Endothelial cell of umbilical vein (primary cell): ENCODE measurements around the gene SLCO2B1. TPM values are rescaled to one million over a fixed set of nuclear protein-coding genes. Genes with fewer than 3 reads are reported as not detected.

Experiments used
- BruUV-seq: library from RNA; stranded (reverse); fragments of 400-500 nt; replicated peaks from 2 replicates; lab custom pipeline; 2021; lab: Mats Ljungman, UMichigan
- CTCF ChIA-PET: fragments of 300-600, 350-600 bp; sonication (Branson Sonifier 250); formaldehyde crosslinking; loops from one replicate; lab custom pipeline; 2021; ENCODE audit warnings: antibody characterized with exemption, inconsistent platforms; lab: Charles Lee
- POLR2A ChIA-PET: fragments of 300-600, 350-600 bp; sonication (Branson Sonifier 250); formaldehyde crosslinking; loops from one replicate; lab custom pipeline; 2021; ENCODE audit warnings: antibody characterized with exemption, inconsistent platforms; lab: Charles Lee
- DNase-seq: peaks from one replicate; pipeline ENCODE4 v3.0.0-alpha.2; 2011; ENCODE audit warnings: low read depth, low spot score
- FAIRE-seq: peaks from 2 replicates; lab custom pipeline; 2011; peaks lifted over from hg19 to GRCh38; lab: Jason Lieb, UNC
- H2AFZ ChIP-seq: 2 replicates; pipeline ENCODE4 v1.6.0; 2012; ENCODE audit warnings: low read depth, low read length, control low read depth, inconsistent platforms
- H3K27ac ChIP-seq: 2 replicates; pipeline ENCODE4 v1.5.1; 2011; ENCODE audit warnings: low read depth, mild to moderate bottlenecking, control low read depth, low read length, moderate library complexity; ENCODE audit not compliant: insufficient read depth
- H3K27me3 ChIP-seq, 2 experiments: 2 replicates each; pipeline versions ENCODE4 v1.6.0 to v1.6.1; 2011; ENCODE audit warnings: low read length in 2 of 2, mixed read lengths in 1 of 2; ENCODE audit not compliant: control insufficient read depth in 2 of 2, insufficient read depth in 2 of 2
- H3K36me3 ChIP-seq, 2 experiments: 2 replicates in 1 of 2; 3 replicates in 1 of 2; pipeline ENCODE4 v1.5.1; 2011; ENCODE audit warnings: low read length in 2 of 2, mild to moderate bottlenecking in 1 of 2, moderate library complexity in 1 of 2; ENCODE audit not compliant: control insufficient read depth in 2 of 2, insufficient read depth in 2 of 2; ENCODE audit errors: extremely low read depth in 1 of 2
- H3K4me1 ChIP-seq: 3 replicates; pipeline ENCODE4 v1.5.1; 2011; ENCODE audit warnings: mild to moderate bottlenecking, low read length; ENCODE audit not compliant: control insufficient read depth, insufficient read depth; ENCODE audit errors: extremely low read depth
- H3K4me2 ChIP-seq: 2 replicates; pipeline ENCODE4 v1.6.1; 2011; ENCODE audit warnings: low read length, control low read depth, mixed read lengths; ENCODE audit not compliant: insufficient read depth
- H3K4me3 ChIP-seq, 3 experiments: fragments of 200-600 bp in 1 of 3; sonication (generic), shearing (Covaris generic) in 1 of 3; replicated peaks in 1 of 3; 2 replicates each; pipeline ENCODE4 v1.5.1; 2011 to 2016; ENCODE audit warnings: control low read depth in 3 of 3, low read length in 3 of 3, mild to moderate bottlenecking in 2 of 3, inconsistent platforms in 1 of 3, low read depth in 1 of 3, moderate library complexity in 1 of 3; ENCODE audit not compliant: insufficient read depth in 1 of 3
- H3K79me2 ChIP-seq: 2 replicates; pipeline ENCODE4 v1.6.0; 2012; ENCODE audit warnings: low read length, inconsistent platforms; ENCODE audit not compliant: control insufficient read depth, insufficient read depth
- H3K9ac ChIP-seq: replicated peaks from 2 replicates; pipeline ENCODE3; 2011; ENCODE audit warnings: low read length, control low read depth; ENCODE audit not compliant: insufficient read depth; ENCODE audit errors: extremely low read depth
- H3K9me1 ChIP-seq: replicated peaks from 3 replicates; pipeline ENCODE4 v1.6.0; 2011; ENCODE audit warnings: mild to moderate bottlenecking, low read length; ENCODE audit not compliant: control insufficient read depth, insufficient read depth; ENCODE audit errors: extremely low read depth
- H3K9me3 ChIP-seq: replicated peaks from 2 replicates; pipeline ENCODE4 v1.5.1; 2012; ENCODE audit warnings: low read length, inconsistent platforms; ENCODE audit not compliant: control insufficient read depth, insufficient read depth
- H4K20me1 ChIP-seq: replicated peaks from 2 replicates; pipeline ENCODE3; 2011; ENCODE audit warnings: mild to moderate bottlenecking, low read length; ENCODE audit not compliant: control insufficient read depth, insufficient read depth; ENCODE audit errors: extremely low read depth
- CTCF ChIP-seq, 2 donors: IDR thresholded peaks; 1 replicate in 1 of 2; 2 replicates in 1 of 2; pipeline ENCODE4 v1.5.1; 2011; ENCODE audit warnings: low read length in 2 of 2, mild to moderate bottlenecking in 2 of 2, moderate library complexity in 2 of 2, control low read depth in 1 of 2, inconsistent platforms in 1 of 2, low read depth in 1 of 2; ENCODE audit not compliant: insufficient read depth in 1 of 2; ENCODE audit errors: extremely low read depth in 1 of 2
- EZH2 ChIP-seq: IDR thresholded peaks from 2 replicates; pipeline ENCODE4 v1.6.1; 2012; ENCODE audit warnings: borderline replicate concordance, low read depth, mild to moderate bottlenecking, moderate library complexity, low read length, inconsistent platforms; ENCODE audit not compliant: severe bottlenecking
- FOS ChIP-seq: IDR thresholded peaks from 2 replicates; pipeline ENCODE4 v1.6.1; 2011; ENCODE audit warnings: mild to moderate bottlenecking, low read length, moderate library complexity, borderline replicate concordance; ENCODE audit not compliant: insufficient read depth
- GATA2 ChIP-seq: IDR thresholded peaks from 2 replicates; pipeline ENCODE4 v1.7.0; 2011; ENCODE audit warnings: low read depth, mild to moderate bottlenecking, moderate library complexity, mixed read lengths, low read length; ENCODE audit not compliant: insufficient read length, insufficient read depth
- JUN ChIP-seq: IDR thresholded peaks from 2 replicates; pipeline ENCODE4 v1.6.1; 2011; ENCODE audit warnings: borderline replicate concordance, low read depth; ENCODE audit not compliant: insufficient read length, insufficient read depth
- MYC ChIP-seq: IDR thresholded peaks from one replicate; pipeline ENCODE4 v1.6.1; 2011; ENCODE audit warnings: mild to moderate bottlenecking, low read depth, low read length
- POLR2A ChIP-seq: IDR thresholded peaks from 2 replicates; pipeline ENCODE4 v1.6.1; 2012; ENCODE audit warnings: low read depth, mild to moderate bottlenecking, control low read depth, low read length
- POLR2AphosphoS5 ChIP-seq: IDR thresholded peaks from 2 replicates; pipeline ENCODE4 v1.6.1; 2012; ENCODE audit warnings: low read depth, mild to moderate bottlenecking, control low read depth, low read length, moderate library complexity; ENCODE audit not compliant: insufficient read depth
- dilution Hi-C: fragments of 300-500 bp; cut with MboI; formaldehyde crosslinking; loops from one replicate; pipeline ENCODE4 v1.15.0; 2019; ENCODE audit warnings: low sequenced_read_pairs; ENCODE audit not compliant: extremely low pct_ligation_motif_present
- intact Hi-C: fragments of 100-400 bp; cut with micrococcal nuclease; formaldehyde crosslinking; loops from one replicate; pipeline ENCODE4 v1.10.0; 2022
- polyA plus RNA-seq, 4 experiments: library from polyadenylated mRNA; depleted of rRNA in 3 of 4; stranded (reverse) in 3 of 4; unstranded in 1 of 4; fragments of >200 nt; gene quantifications; 2 replicates each; pipeline versions ENCODE4 v1.2.1 to v1.2.3, GENCODE V29; 2011 to 2012; ENCODE audit warnings: missing spikeins in 1 of 4
- total RNA-seq: library from RNA; stranded (reverse); gene quantifications from 2 replicates; pipeline ENCODE4 v1.2.3, GENCODE V29; 2021
- TF ChIP-seq, protein P1 (sequence below): IDR thresholded peaks from 2 replicates; pipeline ENCODE4 v1.6.1; 2011; ENCODE audit not compliant: insufficient read depth, insufficient read length

SLCO2B1 gene
- total and polyA plus RNA-seq, 2 donors (not counting 3 experiments of a cell fraction or from before 2014, with no cell fraction given), result 0.04 TPM; not detected in 1

DNA sequence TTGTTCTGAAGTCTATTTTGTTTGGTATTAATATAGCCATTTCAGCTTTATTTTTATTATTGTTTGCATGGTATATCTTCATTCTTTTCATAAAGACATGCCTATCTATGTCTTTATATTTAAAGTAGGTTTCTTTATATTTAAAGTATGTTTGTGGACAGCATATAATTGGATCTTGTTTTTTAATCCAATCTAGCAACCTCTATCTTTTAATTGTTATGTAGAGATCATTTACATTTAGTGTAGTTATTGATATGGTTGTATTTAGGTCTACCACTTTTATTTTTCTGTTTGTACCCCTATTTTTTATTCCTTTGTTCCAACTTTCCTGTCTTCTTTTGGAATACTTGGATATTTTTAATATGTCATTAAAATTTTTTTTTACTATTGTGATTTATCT is 103.4 kb downstream of the SLCO2B1 start:
- Histone ChIP-seq H3K36me3 (no peaks in the 10 kb centered on the region), H3K4me3 (no peak overlapping the region), H3K4me1 (no peaks in the 10 kb centered on the region), H3K79me2 (no peaks in the 10 kb centered on the region), H3K9me3 (no peaks in the 10 kb centered on the region), H2AFZ (no peak overlapping the region), H3K27me3 (peaks cover 11 to 38% of the 10 kb centered on the region in 2 experiments), H3K4me2 (no peak overlapping the region), H3K9ac (no peak overlapping the region), H3K9me1 (no peaks in the 10 kb centered on the region), H4K20me1 (no peaks in the 10 kb centered on the region), H3K27ac (no peak overlapping the region)
- POLR2A ChIA-PET, result no interaction called here
- no TSS peak for BruUV-seq
- dilution Hi-C loops (no loop called here), intact Hi-C loops (no loop called here)
- no peak for TF ChIP-seq FOS
- no peak for TF ChIP-seq MYC
- no peak for TF ChIP-seq POLR2AphosphoS5
- TF ChIP-seq GATA2, result no peak
- TF ChIP-seq, protein P1, sequence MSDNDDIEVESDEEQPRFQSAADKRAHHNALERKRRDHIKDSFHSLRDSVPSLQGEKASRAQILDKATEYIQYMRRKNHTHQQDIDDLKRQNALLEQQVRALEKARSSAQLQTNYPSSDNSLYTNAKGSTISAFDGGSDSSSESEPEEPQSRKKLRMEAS, result no peak
- no peak for TF ChIP-seq POLR2A
- no peak for TF ChIP-seq EZH2
- TF ChIP-seq JUN, result no peak
- no peak for TF ChIP-seq CTCF (IDR thresholded peaks at IDR 0.05; ENCODE audit: extremely low read depth in 1 of 2, insufficient read depth in 1 of 2, low read depth in 1 of 2, low read length in 2 of 2)
- CTCF ChIA-PET, result interaction anchor here (1.0 to 1.8 kb wide), 3 partner anchors 50 to 114 kb away, joined by 3 to 7 read pairs (median 4); no protein-coding TSS in a partner anchor
- no peak for DNase-seq
- FAIRE-seq, result no peak

Other genes starting within 250 kb of the SLCO2B1 start
- gene XRRA1, start 202.0 kb upstream of the SLCO2B1 start, total RNA-seq, result 11.2 and 28.6 TPM in 2 replicates
- 6.3 and 8.6 TPM in 2 replicates for gene XRRA1, start 202.0 kb upstream of the SLCO2B1 start, polyA plus RNA-seq
- gene SPCS2, start 201.8 kb upstream of the SLCO2B1 start, total RNA-seq, result 140 and 152 TPM in 2 replicates
- gene SPCS2, start 201.8 kb upstream of the SLCO2B1 start, polyA plus RNA-seq, result 82.8 and 88.9 TPM in 2 replicates
- gene NEU3, start 162.2 kb upstream of the SLCO2B1 start, total RNA-seq, result 7.0 and 7.6 TPM in 2 replicates
- 5.5 and 5.9 TPM in 2 replicates for gene NEU3, start 162.2 kb upstream of the SLCO2B1 start, polyA plus RNA-seq
- gene OR2AT4, start 54.2 kb upstream of the SLCO2B1 start, total RNA-seq, result not detected in 2 replicates
- gene OR2AT4, start 54.2 kb upstream of the SLCO2B1 start, polyA plus RNA-seq, result not detected in 2 replicates
- gene TPBGL, start 89.7 kb downstream of the SLCO2B1 start, total RNA-seq, result not detected in 2 replicates
- gene TPBGL, start 89.7 kb downstream of the SLCO2B1 start, polyA plus RNA-seq, result not detected in 2 replicates
- gene ARRB1, start 200.6 kb downstream of the SLCO2B1 start, total RNA-seq, result 63.9 and 83.7 TPM in 2 replicates
- 76.6 and 92.6 TPM in 2 replicates for gene ARRB1, start 200.6 kb downstream of the SLCO2B1 start, polyA plus RNA-seq
- gene RPS3, start 248.4 kb downstream of the SLCO2B1 start, total RNA-seq, result 2,836 and 2,973 TPM in 2 replicates
- 3,219 and 3,734 TPM in 2 replicates for gene RPS3, start 248.4 kb downstream of the SLCO2B1 start, polyA plus RNA-seq